Amygdala (tissue), 56 donors: Measurements from ENCODE around the gene PLEKHA6.

Experiments used
- DNase-seq, 56 donors: peaks; one replicate each; lab custom pipeline; 2025; lab: John Stamatoyannopoulos, UW

The PLEKHA6 gene

DNA sequence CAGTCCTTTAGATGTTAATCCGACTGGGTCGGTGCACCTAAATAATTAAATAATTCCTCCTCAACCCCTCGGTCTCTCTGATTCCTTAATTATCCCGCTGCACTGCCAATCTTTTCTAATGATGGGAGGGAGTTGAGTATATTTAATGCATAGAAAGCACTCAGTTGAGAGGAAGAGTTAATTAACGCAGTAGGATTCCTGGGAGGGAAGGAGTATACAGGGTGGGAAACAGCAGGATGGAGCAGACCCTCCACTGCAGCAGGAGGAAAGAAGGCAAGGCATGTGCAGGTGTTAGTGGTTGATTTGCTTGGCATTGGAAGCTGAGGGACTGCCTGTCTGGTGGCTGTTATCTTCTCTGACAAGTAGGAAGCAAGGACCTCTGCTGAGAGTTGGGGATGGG lies 183.7 kb downstream of the PLEKHA6 start:
- no peak for DNase-seq

DNA sequence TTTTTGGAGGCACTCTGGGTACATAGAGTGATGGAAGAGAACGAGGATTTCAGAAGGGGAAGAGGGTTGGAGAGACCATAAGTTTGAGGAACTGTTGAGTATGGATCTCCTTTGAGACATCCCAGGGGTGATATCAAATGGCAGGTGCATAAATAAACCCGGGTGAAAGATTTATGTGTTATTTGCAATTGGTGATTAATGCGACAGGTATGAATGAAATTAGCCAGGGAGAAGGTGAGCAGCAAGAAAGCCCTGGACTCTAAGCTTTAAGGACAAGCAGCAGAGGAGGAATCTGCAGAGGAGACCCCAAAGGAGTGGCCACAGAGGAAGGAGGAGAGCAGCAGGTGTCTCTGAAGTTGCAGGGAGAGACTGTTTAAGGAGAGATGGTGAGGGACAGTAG lies 184.8 kb downstream of the PLEKHA6 start:
- no peak for DNase-seq

DNA sequence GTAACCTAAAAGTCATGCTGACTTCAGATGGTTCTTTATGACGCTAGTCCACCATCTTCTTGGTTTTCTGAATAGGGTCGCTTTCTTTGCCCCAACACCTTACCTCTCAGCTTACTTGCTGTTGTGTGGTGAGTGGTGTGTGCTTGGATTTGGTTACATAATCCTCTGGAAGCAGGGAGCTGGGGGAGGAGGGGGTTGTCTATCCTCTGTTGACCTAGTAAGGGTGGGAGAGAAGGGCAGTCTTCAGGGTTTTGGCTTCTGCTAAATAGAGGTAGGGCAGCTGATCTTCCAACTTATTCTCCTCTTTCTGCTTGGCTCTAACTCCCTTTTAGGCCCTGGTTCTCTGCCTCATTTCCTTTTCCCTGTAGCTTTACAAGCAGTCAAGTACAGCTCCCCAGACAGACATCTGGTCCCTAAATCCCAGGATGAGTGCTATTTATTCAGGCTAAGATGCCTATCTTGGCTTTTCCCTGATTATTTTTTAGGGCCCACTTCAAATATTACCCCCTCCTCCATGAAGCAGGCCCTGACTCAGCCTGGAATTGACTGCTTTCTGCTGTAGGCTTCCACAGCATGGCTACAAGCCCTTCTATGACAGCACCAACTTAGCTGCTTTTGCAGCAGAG lies 187.2 kb downstream of the PLEKHA6 start:
- DNase-seq = peak in 2 of 56 donors; percentile 4 to 11

DNA sequence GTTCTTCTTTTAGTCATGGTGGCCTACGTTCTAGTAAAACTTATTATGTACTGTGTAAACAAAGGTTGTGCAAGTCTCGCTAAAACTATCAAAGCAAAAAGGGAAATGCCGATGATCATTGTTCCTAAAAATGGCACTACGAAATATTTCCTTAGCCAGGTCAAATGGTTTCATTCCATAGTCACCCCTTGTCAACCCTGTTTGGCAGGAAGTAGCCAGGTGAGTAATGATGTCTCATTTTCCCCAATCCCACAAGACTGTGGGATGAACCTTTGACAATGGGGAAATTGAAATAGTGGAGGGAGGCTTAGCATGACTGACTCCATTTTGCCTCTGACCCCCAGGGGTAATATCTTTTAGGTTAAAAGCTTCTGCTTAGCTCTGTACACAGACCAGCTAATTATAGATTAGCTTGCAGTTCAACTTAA lies 188.0 kb downstream of the PLEKHA6 start:
- no peak for DNase-seq

DNA sequence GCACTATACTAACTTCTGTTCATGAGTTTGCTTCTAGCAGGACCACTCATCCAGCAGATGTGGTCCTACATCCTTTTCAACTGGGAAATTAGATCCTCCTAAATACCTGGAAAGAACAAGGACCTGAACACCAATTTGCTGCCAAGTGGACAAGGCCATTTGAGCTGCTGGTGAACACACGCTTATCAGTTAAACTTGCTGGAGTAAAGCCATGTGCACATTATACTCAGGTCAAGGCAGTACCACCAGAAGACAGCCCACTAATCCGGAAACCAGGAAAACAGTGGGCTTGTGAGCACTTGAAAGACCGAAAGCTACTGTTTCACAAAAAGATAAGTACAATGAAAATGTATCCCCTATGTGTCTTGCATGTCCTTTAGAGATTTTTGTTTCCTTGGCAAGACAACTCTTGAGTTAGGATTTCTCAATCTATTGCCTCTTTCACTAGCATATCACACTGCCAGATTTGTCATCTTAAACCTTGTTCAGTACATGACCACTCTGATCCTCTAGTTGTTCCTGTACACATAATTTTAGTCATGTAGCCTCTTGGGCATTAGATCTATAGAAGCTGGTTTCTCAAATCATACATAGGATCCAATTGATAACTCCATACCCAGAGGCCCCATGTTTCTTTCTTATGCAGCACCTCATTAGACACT lies 189.1 kb downstream of the PLEKHA6 start:
- no peak for DNase-seq

DNA sequence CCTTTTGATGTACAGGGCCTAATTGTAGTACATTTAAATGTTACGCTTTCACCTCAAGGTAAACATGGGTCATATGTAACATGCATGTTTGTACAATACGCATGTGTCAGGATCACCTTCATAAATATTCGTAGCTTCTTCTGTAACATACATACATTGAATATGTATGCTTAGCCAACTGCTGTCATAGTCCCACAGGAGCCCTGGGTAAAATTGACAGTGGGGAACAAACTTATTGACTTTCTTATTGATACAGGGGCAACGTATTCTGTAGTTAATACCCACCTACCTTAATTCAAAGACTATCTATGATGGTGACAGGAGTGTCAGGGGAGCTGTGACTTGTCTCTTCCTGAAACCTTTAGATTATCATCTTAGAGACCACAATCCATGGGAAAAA lies 189.9 kb downstream of the PLEKHA6 start:
- DNase-seq = no peak
